ENCODE results near the gene HTRA3. TPM values are rescaled to one million over a fixed set of nuclear protein-coding genes. Genes with fewer than 3 reads are reported as not detected.

Gene HTRA3
- total and polyA plus RNA-seq, 2 of the 4 experiments (the other 2 are of a cell fraction): 1.3 to 9.5 TPM

GRCh38 chr4:8342651-8343261 lies 73.2 kb downstream of the HTRA3 start:
- Histone ChIP-seq H3K27ac (ENCODE audit: insufficient read depth, low read length) (no peak overlapping the region), H3K23ac (ENCODE audit: low read depth, low read length) (no peak overlapping the region), H3K27me3 (ENCODE audit: control insufficient read depth, insufficient read depth, low read length) (peaks cover 9% of the 10 kb centered on the region), H2AFZ (replicated peaks; ENCODE audit: low read length, poor library complexity) (peak overlapping the region; percentile 51), H3K36me3 (ENCODE audit: control insufficient read depth, insufficient read depth, low read length) (no peaks in the 10 kb centered on the region), H2BK20ac (ENCODE audit: low read depth, low read length) (0 out of 2 replicates have a peak overlapping the region, but pooled peaks have one; percentile 14), H3K4me3 (ENCODE audit: insufficient read depth, low read depth, low read length) (no peak overlapping the region), H3K56ac (ENCODE audit: extremely low read depth, insufficient read depth, low read length) (no peak overlapping the region), H3K9me1 (ENCODE audit: insufficient read depth, low read length) (no peaks in the 10 kb centered on the region), H3K4ac (ENCODE audit: low read depth, low read length) (no peak overlapping the region), H3K9me3 (ENCODE audit: control insufficient read depth, insufficient read depth, low read length) (no peaks in the 10 kb centered on the region), H2BK120ac (ENCODE audit: low read depth, low read length) (no peak overlapping the region), H2BK15ac (ENCODE audit: low read depth, low read length) (no peak overlapping the region), H4K91ac (ENCODE audit: insufficient read depth, low read depth, low read length) (no peak overlapping the region), H3K18ac (ENCODE audit: low read depth, low read length) (no peak overlapping the region), H2AK9ac (replicated peaks; ENCODE audit: low read depth, low read length, poor library complexity) (peak overlapping the region; percentile 60), H3K14ac (replicated peaks; ENCODE audit: low read depth, low read length) (no peak overlapping the region), H3K79me1 (ENCODE audit: low read depth in 1 of 2, low read length in 2 of 2) (no peaks in the 10 kb centered on the region), H4K5ac (ENCODE audit: low read depth, low read length) (no peak overlapping the region), H2AK5ac (ENCODE audit: low read depth, low read length) (no peak overlapping the region), H3K9ac (ENCODE audit: low read depth, low read length) (no peak overlapping the region), H4K20me1 (ENCODE audit: insufficient read depth, low read length) (no peaks in the 10 kb centered on the region), H4K8ac (ENCODE audit: low read depth in 2 of 2, low read length in 2 of 2) (no peak overlapping the region), H3K4me1 (ENCODE audit: control insufficient read depth, insufficient read depth, low read length) (peaks cover 4% of the 10 kb centered on the region; the same call in 1 of the 2 replicates), H3K4me2 (ENCODE audit: low read depth, low read length) (no peak overlapping the region), H2BK5ac (ENCODE audit: low read depth, low read length, poor library complexity, severe bottlenecking) (no peak overlapping the region)
- ChIA-PET CTCF (no interaction called here), POLR2A (ENCODE audit: unreplicated experiment) (no interaction called here)
- in situ Hi-C loops (cut with MboI; ENCODE audit: low sequenced_read_pairs): no loop called here
- 81% methylated on average over 9 of the region's 16 CpGs; no CpG with 5 or more reads in 1 of the 2 experiments for WGBS, 2 experiments (ENCODE audit: extremely low coverage in 2 of 2, insufficient read length in 1 of 2)
- no peak for ATAC-seq (ENCODE audit: low read depth)
- BruUV-seq (replicated peaks): no TSS peak
- intact Hi-C loops (cut with micrococcal nuclease): no loop called here
- dilution Hi-C loops (cut with HindIII; ENCODE audit: low sequenced_read_pairs, unreplicated experiment): no loop called here
- TF ChIP-seq ELK1 (IDR thresholded peaks at IDR 0.05; ENCODE audit: borderline replicate concordance, low read depth, low read length) (no peak), RFX5 (IDR thresholded peaks at IDR 0.05; ENCODE audit: low read depth, low read length) (no peak), RCOR1 (IDR thresholded peaks at IDR 0.05; ENCODE audit: insufficient replicate concordance, low read length) (no peak), RAD21 (IDR thresholded peaks at IDR 0.05; ENCODE audit: low read length) (0 out of 2 replicates have a peak, but pooled peaks have one; percentile 16), CHD1 (IDR thresholded peaks at IDR 0.05; ENCODE audit: low read depth, low read length) (no peak), CTCF (conservative IDR thresholded peaks at IDR 0.05; ENCODE audit: low read depth, low read length) (peak; percentile 21; the same call in 1 of the 2 replicates), SMC3 (IDR thresholded peaks at IDR 0.05; ENCODE audit: low read depth, low read length) (no peak), BHLHE40 (IDR thresholded peaks at IDR 0.05; ENCODE audit: low read depth, low read length) (no peak)
- DNase-seq: no peak

All from IMR-90 (cell line).